Measurements from ENCODE around the gene PSENEN. TPM values are rescaled to one million over a fixed set of nuclear protein-coding genes. Genes with fewer than 3 reads are reported as not detected.

The PSENEN gene
- total and polyA plus RNA-seq, 9 of the 15 experiments (the other 6 are each of a cell fraction or from before 2014, with no cell fraction given) = 34.5 to 299 (median 61.1) TPM

DNA sequence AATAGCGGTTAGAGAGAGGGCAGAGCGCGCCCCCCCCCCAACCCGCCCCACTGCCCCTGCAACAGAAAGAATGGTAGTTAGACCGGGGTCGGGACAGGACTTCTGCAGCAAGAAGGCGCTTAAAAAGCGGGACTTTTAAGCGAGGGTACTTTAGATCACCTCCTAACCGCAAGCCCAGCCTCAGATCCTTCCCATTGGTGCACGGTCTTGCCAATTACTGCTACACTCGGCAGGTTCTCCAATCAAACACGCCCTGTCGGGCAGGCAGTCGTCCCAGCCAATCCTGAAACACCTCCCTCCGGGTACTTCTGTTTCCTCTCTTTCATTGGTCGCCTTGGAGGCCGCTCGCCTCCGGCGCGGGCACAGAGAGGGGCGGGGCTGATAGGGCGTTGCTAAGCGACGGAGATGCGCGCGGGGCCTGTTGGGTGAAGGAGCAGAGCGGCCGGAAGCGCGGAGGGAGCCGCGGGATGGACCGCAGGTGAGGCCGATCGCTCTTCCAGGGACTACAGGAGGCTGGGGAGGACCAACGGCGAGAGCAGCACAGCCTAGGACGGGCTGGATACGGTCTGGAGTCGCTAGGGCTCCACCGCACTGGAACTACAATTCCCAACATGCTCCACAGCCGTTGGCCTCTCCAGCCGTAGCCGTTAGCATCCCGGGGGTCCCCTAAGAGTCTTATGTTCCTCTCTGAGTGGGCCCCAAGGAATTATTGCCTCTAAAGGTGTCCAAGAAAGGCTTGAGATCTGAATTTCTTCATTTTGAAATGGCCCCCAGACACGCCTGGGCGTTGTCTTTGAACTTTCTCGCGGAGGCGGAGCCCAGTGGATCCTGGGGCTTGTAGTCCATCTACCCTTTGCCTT, 12.5 kb downstream of the PSENEN start, which contains the start of gene PROSER3 (continued):
- peak; percentile 91 for TF ChIP-seq NR2C1 (IDR thresholded peaks at IDR 0.05)
- TF ChIP-seq NR2C1 (tag; IDR thresholded peaks at IDR 0.05) = peak; percentile 93
- TF ChIP-seq, protein P1, sequence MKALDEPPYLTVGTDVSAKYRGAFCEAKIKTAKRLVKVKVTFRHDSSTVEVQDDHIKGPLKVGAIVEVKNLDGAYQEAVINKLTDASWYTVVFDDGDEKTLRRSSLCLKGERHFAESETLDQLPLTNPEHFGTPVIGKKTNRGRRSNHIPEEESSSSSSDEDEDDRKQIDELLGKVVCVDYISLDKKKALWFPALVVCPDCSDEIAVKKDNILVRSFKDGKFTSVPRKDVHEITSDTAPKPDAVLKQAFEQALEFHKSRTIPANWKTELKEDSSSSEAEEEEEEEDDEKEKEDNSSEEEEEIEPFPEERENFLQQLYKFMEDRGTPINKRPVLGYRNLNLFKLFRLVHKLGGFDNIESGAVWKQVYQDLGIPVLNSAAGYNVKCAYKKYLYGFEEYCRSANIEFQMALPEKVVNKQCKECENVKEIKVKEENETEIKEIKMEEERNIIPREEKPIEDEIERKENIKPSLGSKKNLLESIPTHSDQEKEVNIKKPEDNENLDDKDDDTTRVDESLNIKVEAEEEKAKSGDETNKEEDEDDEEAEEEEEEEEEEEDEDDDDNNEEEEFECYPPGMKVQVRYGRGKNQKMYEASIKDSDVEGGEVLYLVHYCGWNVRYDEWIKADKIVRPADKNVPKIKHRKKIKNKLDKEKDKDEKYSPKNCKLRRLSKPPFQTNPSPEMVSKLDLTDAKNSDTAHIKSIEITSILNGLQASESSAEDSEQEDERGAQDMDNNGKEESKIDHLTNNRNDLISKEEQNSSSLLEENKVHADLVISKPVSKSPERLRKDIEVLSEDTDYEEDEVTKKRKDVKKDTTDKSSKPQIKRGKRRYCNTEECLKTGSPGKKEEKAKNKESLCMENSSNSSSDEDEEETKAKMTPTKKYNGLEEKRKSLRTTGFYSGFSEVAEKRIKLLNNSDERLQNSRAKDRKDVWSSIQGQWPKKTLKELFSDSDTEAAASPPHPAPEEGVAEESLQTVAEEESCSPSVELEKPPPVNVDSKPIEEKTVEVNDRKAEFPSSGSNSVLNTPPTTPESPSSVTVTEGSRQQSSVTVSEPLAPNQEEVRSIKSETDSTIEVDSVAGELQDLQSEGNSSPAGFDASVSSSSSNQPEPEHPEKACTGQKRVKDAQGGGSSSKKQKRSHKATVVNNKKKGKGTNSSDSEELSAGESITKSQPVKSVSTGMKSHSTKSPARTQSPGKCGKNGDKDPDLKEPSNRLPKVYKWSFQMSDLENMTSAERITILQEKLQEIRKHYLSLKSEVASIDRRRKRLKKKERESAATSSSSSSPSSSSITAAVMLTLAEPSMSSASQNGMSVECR (CRISPR knock-in tag; IDR thresholded peaks at IDR 0.05) = peak; percentile 92
- peak; percentile 80; the same call in 1 of the 2 replicates for TF ChIP-seq CTBP1 (IDR thresholded peaks at IDR 0.05; ENCODE audit: borderline replicate concordance)
- TF ChIP-seq, protein P2, sequence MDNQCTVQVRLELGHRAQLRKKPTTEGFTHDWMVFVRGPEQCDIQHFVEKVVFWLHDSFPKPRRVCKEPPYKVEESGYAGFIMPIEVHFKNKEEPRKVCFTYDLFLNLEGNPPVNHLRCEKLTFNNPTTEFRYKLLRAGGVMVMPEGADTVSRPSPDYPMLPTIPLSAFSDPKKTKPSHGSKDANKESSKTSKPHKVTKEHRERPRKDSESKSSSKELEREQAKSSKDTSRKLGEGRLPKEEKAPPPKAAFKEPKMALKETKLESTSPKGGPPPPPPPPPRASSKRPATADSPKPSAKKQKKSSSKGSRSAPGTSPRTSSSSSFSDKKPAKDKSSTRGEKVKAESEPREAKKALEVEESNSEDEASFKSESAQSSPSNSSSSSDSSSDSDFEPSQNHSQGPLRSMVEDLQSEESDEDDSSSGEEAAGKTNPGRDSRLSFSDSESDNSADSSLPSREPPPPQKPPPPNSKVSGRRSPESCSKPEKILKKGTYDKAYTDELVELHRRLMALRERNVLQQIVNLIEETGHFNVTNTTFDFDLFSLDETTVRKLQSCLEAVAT (IDR thresholded peaks at IDR 0.05) = peak; percentile 99
- no peak; the same call in 1 of the 2 replicates for TF ChIP-seq ZNF589 (CRISPR knock-in tag; IDR thresholded peaks at IDR 0.05; ENCODE audit: low read depth)
- peak; percentile 88 for TF ChIP-seq HCFC1 (IDR thresholded peaks at IDR 0.05; ENCODE audit: low read depth, low read length)
- TF ChIP-seq RBFOX2 (IDR thresholded peaks at IDR 0.05; ENCODE audit: low read depth, low read length) = peak; percentile 80
- no peak for TF ChIP-seq ZNF217 (CRISPR knock-in tag; IDR thresholded peaks at IDR 0.05)
- peak; percentile 76 for TF ChIP-seq SAP30 (IDR thresholded peaks at IDR 0.05; ENCODE audit: borderline replicate concordance, insufficient read depth, low read depth, low read length, poor library complexity, severe bottlenecking)
- TF ChIP-seq, protein P3, sequence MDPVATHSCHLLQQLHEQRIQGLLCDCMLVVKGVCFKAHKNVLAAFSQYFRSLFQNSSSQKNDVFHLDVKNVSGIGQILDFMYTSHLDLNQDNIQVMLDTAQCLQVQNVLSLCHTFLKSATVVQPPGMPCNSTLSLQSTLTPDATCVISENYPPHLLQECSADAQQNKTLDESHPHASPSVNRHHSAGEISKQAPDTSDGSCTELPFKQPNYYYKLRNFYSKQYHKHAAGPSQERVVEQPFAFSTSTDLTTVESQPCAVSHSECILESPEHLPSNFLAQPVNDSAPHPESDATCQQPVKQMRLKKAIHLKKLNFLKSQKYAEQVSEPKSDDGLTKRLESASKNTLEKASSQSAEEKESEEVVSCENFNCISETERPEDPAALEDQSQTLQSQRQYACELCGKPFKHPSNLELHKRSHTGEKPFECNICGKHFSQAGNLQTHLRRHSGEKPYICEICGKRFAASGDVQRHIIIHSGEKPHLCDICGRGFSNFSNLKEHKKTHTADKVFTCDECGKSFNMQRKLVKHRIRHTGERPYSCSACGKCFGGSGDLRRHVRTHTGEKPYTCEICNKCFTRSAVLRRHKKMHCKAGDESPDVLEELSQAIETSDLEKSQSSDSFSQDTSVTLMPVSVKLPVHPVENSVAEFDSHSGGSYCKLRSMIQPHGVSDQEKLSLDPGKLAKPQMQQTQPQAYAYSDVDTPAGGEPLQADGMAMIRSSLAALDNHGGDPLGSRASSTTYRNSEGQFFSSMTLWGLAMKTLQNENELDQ (CRISPR knock-in tag; IDR thresholded peaks at IDR 0.05; ENCODE audit: borderline replicate concordance) = no peak
- no peak for TF ChIP-seq PTRF (tag; IDR thresholded peaks at IDR 0.05)
